Retinal pigment epithelial cell (primary cell): Measurements from ENCODE around the gene PKNOX2.

Source experiments
- DNase-seq: peaks from one replicate; pipeline ENCODE4 v3.0.0-alpha.2; 2010; ENCODE audit warnings: low read depth
- H3K4me3 ChIP-seq: 2 replicates; pipeline ENCODE4 v1.5.1; 2011; ENCODE audit warnings: mild to moderate bottlenecking, low read length, control low read depth, moderate library complexity
- TF ChIP-seq, protein P1 (sequence below): conservative IDR thresholded peaks from 2 replicates; pipeline ENCODE4 v1.5.1; 2011; ENCODE audit warnings: low read depth, low read length, control low read depth, inconsistent platforms

The PKNOX2 gene

DNA sequence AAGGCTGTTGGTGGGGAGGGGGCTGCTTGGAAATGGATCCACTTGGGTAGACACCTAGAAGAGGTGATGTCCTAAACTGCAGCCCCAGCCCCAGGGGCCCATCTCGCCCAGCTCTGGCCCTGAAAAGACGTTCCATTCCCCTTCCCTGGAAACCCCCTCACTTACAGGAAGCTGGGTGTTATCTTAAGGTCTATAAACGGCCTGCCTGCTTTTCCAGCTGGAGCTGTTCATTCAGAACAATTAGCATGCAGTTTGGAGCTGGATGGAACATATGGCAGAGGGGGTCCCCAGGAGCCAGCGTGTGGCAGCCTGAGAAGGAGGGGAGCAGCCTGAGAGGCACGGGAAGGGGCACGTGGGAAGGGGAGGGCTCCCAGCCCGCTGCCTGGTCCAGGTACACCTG, 139.6 kb downstream of the PKNOX2 start:
- TF ChIP-seq, protein P1, sequence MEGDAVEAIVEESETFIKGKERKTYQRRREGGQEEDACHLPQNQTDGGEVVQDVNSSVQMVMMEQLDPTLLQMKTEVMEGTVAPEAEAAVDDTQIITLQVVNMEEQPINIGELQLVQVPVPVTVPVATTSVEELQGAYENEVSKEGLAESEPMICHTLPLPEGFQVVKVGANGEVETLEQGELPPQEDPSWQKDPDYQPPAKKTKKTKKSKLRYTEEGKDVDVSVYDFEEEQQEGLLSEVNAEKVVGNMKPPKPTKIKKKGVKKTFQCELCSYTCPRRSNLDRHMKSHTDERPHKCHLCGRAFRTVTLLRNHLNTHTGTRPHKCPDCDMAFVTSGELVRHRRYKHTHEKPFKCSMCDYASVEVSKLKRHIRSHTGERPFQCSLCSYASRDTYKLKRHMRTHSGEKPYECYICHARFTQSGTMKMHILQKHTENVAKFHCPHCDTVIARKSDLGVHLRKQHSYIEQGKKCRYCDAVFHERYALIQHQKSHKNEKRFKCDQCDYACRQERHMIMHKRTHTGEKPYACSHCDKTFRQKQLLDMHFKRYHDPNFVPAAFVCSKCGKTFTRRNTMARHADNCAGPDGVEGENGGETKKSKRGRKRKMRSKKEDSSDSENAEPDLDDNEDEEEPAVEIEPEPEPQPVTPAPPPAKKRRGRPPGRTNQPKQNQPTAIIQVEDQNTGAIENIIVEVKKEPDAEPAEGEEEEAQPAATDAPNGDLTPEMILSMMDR = no peak
- no peak overlapping the region for H3K4me3 ChIP-seq
- no peak for DNase-seq

DNA sequence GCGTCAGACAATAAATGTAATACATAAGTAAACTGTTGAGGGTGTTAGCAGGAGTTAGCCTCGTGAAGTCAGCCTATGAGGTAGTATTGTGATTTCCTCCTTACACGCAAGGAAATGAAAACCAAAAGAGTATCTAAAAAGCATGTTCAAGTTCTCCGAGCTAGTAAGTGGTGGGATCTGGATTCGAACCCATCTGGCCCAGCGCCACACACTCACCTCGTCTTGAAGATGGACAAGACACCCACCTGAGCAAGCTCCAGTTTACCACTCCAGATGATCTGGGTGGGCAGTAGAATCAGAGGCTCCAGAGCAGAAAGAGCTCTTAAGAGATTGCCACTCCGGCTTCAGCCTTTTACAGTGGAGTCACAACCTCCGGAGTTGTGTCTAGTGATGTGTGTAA, 140.3 kb downstream of the PKNOX2 start:
- H3K4me3 ChIP-seq = no peak overlapping the region
- TF ChIP-seq, protein P1 = no peak
- DNase-seq = no peak

DNA sequence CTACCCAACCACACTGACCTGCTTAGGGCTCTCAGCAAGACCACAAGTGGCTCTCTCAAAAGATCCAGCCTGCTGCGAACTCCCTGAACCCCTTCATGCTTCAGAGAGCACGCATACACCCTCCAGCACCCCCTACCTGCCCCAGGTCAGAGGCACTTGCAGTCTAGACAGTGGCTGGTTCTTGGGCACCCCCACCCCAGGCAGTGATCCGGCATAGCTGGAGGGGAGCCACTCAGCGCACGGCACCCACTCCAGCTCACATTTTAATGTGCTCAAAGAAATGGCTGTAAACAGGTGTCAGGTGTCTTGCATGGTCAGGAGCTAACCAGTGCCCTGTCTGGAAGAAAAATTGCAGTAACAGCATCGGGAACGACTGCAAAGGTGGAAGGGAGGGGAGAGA, 140.8 kb downstream of the PKNOX2 start:
- no peak for DNase-seq
- TF ChIP-seq, protein P1 = no peak
- H3K4me3 ChIP-seq = no peak overlapping the region

DNA sequence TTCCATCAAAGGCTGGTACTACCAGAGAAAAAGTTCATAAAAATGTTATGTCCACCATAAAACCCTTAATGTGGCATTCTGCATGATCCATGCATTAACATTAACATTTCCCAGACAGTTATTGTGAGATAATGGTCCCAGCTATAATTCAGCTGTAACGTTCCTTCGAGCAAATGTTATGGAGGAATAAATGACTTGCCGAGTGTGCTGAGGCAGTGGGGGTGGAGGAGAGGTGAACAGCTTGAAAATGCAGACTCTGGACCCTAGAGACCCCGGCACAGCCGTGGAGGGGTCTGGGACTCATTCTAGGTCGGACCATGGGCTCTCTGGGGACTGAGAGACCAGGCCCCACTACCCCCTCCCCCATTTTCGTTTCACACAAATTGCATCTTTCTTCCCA, 141.9 kb downstream of the PKNOX2 start:
- TF ChIP-seq, protein P1 = no peak
- no peak overlapping the region for H3K4me3 ChIP-seq
- no peak for DNase-seq

DNA sequence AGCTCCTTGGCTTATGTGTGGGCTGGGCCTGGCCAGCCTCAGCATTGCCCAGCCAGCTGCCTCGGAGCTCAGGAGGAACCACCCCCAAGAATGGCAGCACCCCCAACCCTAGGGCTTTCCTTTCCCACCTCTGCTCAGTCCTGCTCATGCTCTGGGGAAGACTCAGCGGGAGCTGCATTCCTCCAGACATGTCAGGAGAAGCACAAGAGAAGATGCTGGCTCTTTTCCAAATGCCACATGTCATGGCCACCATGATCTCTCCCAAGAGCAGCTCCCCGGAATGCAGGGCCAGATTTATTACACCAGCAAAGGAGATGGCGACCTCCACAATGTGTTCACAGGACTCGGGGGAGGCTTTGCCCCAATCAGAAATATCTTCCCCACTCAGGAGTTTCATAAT, 143.7 kb downstream of the PKNOX2 start:
- no peak overlapping the region for H3K4me3 ChIP-seq
- DNase-seq = no peak
- TF ChIP-seq, protein P1 = no peak

DNA sequence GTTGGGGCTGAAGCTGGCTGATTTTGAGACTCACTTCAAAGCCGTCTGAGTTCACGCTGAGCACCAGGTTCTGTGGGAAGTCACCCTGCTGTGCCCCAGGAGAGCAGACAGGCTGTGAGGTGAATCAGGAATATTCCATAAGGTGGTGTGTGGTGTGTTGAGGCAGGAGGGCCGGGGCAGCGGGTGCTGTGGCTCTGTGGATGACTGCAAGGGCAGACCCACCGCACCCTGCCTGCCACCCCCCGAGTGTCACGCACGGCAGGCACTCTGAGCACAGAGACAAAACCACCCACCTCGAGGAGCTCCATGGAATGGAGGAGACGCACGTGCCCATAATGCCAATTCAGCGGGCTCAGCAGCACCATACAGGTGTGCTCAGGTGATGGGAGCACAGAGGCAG, 147.8 kb downstream of the PKNOX2 start:
- TF ChIP-seq, protein P1 = no peak
- H3K4me3 ChIP-seq = no peak overlapping the region
- no peak for DNase-seq

DNA sequence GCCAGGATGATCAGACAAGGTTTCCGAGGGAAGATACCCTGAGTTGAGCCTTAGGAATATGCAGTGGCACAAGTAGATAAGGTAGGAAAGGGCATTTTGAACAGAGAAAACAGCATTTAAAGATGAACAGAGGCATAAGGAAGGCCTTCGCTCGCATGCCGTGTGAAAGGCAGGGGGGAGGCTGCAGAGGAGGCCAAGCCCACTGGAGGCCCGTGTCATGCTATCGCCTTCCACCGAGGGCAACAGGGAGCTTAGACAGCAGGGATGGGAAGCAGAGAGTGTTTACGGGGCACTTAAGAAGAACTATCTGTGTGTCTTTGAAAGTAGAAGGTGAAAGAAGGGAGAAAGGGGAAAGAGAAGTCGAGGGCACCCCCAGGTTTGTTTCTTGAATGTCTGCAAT, 148.3 kb downstream of the PKNOX2 start:
- H3K4me3 ChIP-seq = no peak overlapping the region
- TF ChIP-seq, protein P1 = no peak
- no peak for DNase-seq
